Smooth muscle cell (in vitro differentiated cells): ENCODE data around the gene C4BPA. TPM values are rescaled to one million over a fixed set of nuclear protein-coding genes. Genes with fewer than 3 reads are reported as not detected.

Source experiments
- DNase-seq: peaks from one replicate; lab custom pipeline; 2025; ENCODE audit not compliant: unreplicated experiment; lab: John Stamatoyannopoulos, UW
- H2AFZ ChIP-seq: fragments of 200-600 bp; sonication (generic); 2 replicates; pipeline ENCODE4 v1.6.0; 2016; ENCODE audit warnings: antibody characterized with exemption, low read depth, mild to moderate bottlenecking
- H3F3A ChIP-seq: fragments of 200-600 bp; sonication (generic); 2 replicates; pipeline ENCODE4 v1.6.0; 2017; ENCODE audit warnings: antibody characterized with exemption, low read depth
- H3K27ac ChIP-seq: fragments of 200-600 bp; sonication (generic); 2 replicates; pipeline ENCODE4 v1.5.1; 2016; ENCODE audit warnings: low read depth, mild to moderate bottlenecking
- H3K27me3 ChIP-seq: fragments of 200-600 bp; sonication (generic); 2 replicates; pipeline ENCODE4 v1.6.1; 2016; ENCODE audit warnings: low read depth, mild to moderate bottlenecking
- H3K36me3 ChIP-seq: fragments of 200-600 bp; sonication (generic); 2 replicates; pipeline ENCODE4 v1.5.1; 2016; ENCODE audit warnings: low read depth
- H3K4me1 ChIP-seq: fragments of 200-600 bp; sonication (generic); 2 replicates; pipeline ENCODE4 v1.5.1; 2016; ENCODE audit warnings: low read depth
- H3K4me2 ChIP-seq: fragments of 200-600 bp; sonication (generic); 2 replicates; pipeline ENCODE4 v1.6.0; 2016; ENCODE audit warnings: mild to moderate bottlenecking
- H3K4me3 ChIP-seq: fragments of 200-600 bp; sonication (generic); 2 replicates; pipeline ENCODE4 v1.5.1; 2016; ENCODE audit warnings: mild to moderate bottlenecking
- H3K79me2 ChIP-seq: fragments of 200-600 bp; sonication (generic); 2 replicates; pipeline ENCODE4 v1.6.0; 2016; ENCODE audit warnings: low read depth, mild to moderate bottlenecking
- H3K9ac ChIP-seq: fragments of 200-600 bp; sonication (generic); 2 replicates; pipeline ENCODE4 v1.6.0; 2016; ENCODE audit warnings: low read depth
- H3K9me3 ChIP-seq: fragments of 200-600 bp; sonication (generic); replicated peaks from 2 replicates; pipeline ENCODE4 v1.5.1; 2016; ENCODE audit warnings: low read depth
- H4K20me1 ChIP-seq: fragments of 200-600 bp; sonication (generic); 2 replicates; pipeline ENCODE4 v1.6.0; 2016; ENCODE audit warnings: low read depth
- WGBS: methylation state at CpG from one replicate; pipeline ENCODE4 v1.1.7; 2016; ENCODE audit warnings: low lambda C conversion rate; 5-methylcytosine and 5-hydroxymethylcytosine counted together
- polyA plus RNA-seq: library from polyadenylated mRNA; unstranded; fragments of >200 nt; fragmentation: Nextera tagmentation; extraction: Ambion mirVana; gene quantifications from 2 replicates; pipeline ENCODE4 v1.2.1, GENCODE V29; 2016
- total RNA-seq: library from RNA; depleted of rRNA; stranded (reverse); fragments of >200 nt; gene quantifications from 2 replicates; pipeline ENCODE4 v1.2.3, GENCODE V29; 2014
- TF ChIP-seq, protein P1 (sequence below): fragments of 200-600 bp; sonication (generic); IDR thresholded peaks from 2 replicates; pipeline ENCODE4 v1.5.1; 2017; ENCODE audit warnings: borderline replicate concordance, mild to moderate bottlenecking, antibody characterized with exemption; ENCODE audit not compliant: insufficient read depth, poor library complexity, severe bottlenecking

C4BPA gene
- total and polyA plus RNA-seq, 2 experiments from 2014 or later: not detected

DNA sequence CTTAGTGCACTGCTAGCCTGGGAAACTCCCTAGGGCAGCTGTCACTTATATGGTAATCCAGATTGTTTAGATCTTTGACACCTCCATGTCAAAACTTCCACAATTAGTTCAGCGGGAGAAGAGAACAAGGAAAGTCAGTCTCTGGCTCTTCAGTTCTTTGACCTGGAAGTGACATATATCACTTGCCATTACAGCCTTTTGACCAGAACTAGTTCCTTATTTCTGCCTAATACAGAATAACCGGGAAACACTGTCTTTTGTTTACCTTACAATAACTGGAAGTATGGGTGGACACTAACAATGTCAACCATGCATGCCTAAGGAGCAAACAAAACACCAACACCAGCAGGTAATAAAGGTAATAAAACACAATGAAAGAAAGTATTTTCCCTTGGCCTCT is 68.3 kb downstream of the C4BPA start:
- Histone ChIP-seq H3K27ac (no peak overlapping the region), H3K36me3 (no peaks in the 10 kb centered on the region), H3K4me3 (no peak overlapping the region), H3K79me2 (no peaks in the 10 kb centered on the region), H3K27me3 (no peaks in the 10 kb centered on the region), H3F3A (no peaks in the 10 kb centered on the region), H2AFZ (no peak overlapping the region), H4K20me1 (no peaks in the 10 kb centered on the region), H3K9ac (no peak overlapping the region), H3K4me1 (no peaks in the 10 kb centered on the region), H3K9me3 (no peaks in the 10 kb centered on the region), H3K4me2 (no peak overlapping the region)
- WGBS: 76% methylated on average over 2 of the region's 2 CpGs
- TF ChIP-seq, protein P1, sequence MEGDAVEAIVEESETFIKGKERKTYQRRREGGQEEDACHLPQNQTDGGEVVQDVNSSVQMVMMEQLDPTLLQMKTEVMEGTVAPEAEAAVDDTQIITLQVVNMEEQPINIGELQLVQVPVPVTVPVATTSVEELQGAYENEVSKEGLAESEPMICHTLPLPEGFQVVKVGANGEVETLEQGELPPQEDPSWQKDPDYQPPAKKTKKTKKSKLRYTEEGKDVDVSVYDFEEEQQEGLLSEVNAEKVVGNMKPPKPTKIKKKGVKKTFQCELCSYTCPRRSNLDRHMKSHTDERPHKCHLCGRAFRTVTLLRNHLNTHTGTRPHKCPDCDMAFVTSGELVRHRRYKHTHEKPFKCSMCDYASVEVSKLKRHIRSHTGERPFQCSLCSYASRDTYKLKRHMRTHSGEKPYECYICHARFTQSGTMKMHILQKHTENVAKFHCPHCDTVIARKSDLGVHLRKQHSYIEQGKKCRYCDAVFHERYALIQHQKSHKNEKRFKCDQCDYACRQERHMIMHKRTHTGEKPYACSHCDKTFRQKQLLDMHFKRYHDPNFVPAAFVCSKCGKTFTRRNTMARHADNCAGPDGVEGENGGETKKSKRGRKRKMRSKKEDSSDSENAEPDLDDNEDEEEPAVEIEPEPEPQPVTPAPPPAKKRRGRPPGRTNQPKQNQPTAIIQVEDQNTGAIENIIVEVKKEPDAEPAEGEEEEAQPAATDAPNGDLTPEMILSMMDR: no peak
- no peak for DNase-seq

GRCh38 chr1:207172885-207173284 is 68.9 kb downstream of the C4BPA start:
- DNase-seq: no peak
- Histone ChIP-seq H3K4me3 (no peak overlapping the region), H4K20me1 (no peaks in the 10 kb centered on the region), H3K4me1 (no peaks in the 10 kb centered on the region), H3K27ac (no peak overlapping the region), H3K9me3 (no peaks in the 10 kb centered on the region), H2AFZ (no peak overlapping the region), H3F3A (no peaks in the 10 kb centered on the region), H3K79me2 (no peaks in the 10 kb centered on the region), H3K36me3 (no peaks in the 10 kb centered on the region), H3K9ac (no peak overlapping the region), H3K4me2 (no peak overlapping the region), H3K27me3 (no peaks in the 10 kb centered on the region)
- TF ChIP-seq, protein P1: no peak
- WGBS: 93% methylated on average over 4 of the region's 4 CpGs

GRCh38 chr1:207173396-207173795 is 69.4 kb downstream of the C4BPA start:
- H3K4me3 ChIP-seq: no peak overlapping the region
- H4K20me1 ChIP-seq: no peaks in the 10 kb centered on the region
- DNase-seq: no peak
- H3K9ac ChIP-seq: no peak overlapping the region
- TF ChIP-seq, protein P1: no peak
- H3K9me3 ChIP-seq: no peaks in the 10 kb centered on the region
- H3K27me3 ChIP-seq: no peaks in the 10 kb centered on the region
- no peaks in the 10 kb centered on the region for H3F3A ChIP-seq
- H3K4me2 ChIP-seq: no peak overlapping the region
- no peak overlapping the region for H3K27ac ChIP-seq
- H3K4me1 ChIP-seq: no peaks in the 10 kb centered on the region
- H3K79me2 ChIP-seq: no peaks in the 10 kb centered on the region
- no peaks in the 10 kb centered on the region for H3K36me3 ChIP-seq
- WGBS: 91% methylated on average over 4 of the region's 4 CpGs
- no peak overlapping the region for H2AFZ ChIP-seq

GRCh38 chr1:207174913-207175312 is 70.9 kb downstream of the C4BPA start:
- DNase-seq: no peak
- Histone ChIP-seq H4K20me1 (no peaks in the 10 kb centered on the region), H3K4me1 (no peaks in the 10 kb centered on the region), H3K4me3 (no peak overlapping the region), H3K36me3 (no peaks in the 10 kb centered on the region), H3K27me3 (no peaks in the 10 kb centered on the region), H3F3A (no peaks in the 10 kb centered on the region), H3K9me3 (no peaks in the 10 kb centered on the region), H3K27ac (no peak overlapping the region), H3K9ac (no peak overlapping the region), H2AFZ (no peak overlapping the region), H3K4me2 (no peak overlapping the region), H3K79me2 (no peaks in the 10 kb centered on the region)
- TF ChIP-seq, protein P1: no peak
- WGBS: 86% methylated on average over 4 of the region's 4 CpGs
